Stimulated activated CD8-positive, alpha-beta memory T cell treated with anti-CD3 and anti-CD28 coated beads, Interleukin-2, amount 100 ng/mL, for 1 hour (primary cell): Measurements from ENCODE around the gene NRXN2.
"Not testable (repeated sequence)": the region's sequence is repeated elsewhere in the genome, so short reads cannot be mapped to it uniquely, and the experiment has no call there.

Source experiments
- DNase-seq, 2 donors: peaks; one replicate each; pipeline ENCODE4 v3.0.0-alpha.2; 2020; ENCODE audit warnings: low read depth in 2 of 2

The NRXN2 gene

DNA sequence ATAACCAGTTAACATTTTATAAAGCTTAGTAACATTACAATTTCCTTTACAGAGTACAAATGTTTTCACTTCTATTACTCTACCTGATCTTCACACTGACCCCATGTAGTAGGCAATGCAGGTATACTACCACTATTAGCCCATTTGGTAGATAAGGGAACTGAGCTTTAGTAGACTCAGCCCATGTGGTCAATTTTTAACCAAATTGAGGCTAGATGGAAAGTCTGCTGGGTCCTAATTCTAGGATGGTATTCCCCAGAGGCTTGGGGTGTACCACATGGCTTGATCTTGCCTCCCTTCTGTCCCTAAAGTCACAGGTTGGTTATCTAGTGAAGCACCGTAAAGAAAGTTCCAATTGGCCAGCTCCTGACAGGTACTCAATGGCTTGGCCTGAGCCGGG is 48.2 kb downstream of the NRXN2 start:
- DNase-seq = no peak

DNA sequence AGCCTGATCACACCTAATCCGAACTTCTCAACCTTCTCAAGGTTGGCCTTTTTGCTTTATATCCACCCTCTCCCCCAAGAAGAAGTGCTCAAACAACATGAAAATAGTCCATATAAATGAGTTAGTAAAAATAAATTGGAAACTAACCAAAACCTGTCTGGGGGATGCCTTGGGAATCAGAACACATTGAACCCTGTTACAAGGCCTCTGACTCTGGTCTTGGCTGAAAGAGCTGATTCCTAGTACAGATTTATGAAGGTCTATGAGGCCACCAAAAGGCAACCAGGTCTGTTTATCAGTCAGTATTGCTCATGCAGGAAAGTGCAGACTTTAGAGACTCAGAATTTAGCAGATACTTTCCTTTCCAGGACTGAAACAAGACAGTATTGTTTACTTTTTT is 49.7 kb downstream of the NRXN2 start:
- no peak for DNase-seq

DNA sequence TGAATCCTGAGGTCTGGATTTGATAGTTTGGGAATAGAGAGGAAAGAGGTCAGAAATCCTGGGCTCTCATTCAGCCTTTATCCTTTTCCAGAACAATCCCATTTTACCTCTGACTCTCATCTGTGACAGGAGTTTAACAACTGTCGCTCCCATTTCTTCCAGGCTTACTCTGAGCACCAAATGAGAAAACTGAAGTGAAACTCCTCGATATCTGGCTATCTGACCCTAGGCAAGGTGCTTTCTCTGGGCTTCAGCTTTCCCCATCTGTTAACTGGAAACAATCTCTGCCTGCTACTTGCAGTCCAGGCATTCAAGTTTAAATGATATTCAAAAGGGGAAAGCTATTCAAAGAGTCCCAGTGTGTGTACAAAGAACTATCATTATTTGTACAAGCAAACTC is 50.1 kb downstream of the NRXN2 start:
- DNase-seq = no peak

DNA sequence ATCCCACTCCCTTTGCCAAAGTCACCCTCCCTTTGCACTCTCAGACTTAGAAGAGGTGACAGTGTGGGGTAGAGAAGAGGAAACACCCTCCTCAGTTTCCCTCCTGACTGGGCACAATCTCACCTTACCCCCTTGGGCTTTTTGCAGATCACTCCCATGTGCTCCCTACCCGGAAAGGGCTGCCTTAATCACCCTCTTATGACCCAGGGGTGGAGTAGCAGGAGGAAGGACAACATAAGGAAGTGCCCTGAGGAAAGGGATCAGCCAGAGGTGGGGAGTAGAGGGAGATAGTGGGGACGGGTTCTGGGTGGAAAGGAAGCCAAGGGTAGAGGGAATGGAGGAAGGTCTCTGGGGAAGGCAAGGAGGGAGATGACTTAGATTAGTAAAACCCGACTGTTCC is 52.0 kb downstream of the NRXN2 start:
- no peak for DNase-seq

DNA sequence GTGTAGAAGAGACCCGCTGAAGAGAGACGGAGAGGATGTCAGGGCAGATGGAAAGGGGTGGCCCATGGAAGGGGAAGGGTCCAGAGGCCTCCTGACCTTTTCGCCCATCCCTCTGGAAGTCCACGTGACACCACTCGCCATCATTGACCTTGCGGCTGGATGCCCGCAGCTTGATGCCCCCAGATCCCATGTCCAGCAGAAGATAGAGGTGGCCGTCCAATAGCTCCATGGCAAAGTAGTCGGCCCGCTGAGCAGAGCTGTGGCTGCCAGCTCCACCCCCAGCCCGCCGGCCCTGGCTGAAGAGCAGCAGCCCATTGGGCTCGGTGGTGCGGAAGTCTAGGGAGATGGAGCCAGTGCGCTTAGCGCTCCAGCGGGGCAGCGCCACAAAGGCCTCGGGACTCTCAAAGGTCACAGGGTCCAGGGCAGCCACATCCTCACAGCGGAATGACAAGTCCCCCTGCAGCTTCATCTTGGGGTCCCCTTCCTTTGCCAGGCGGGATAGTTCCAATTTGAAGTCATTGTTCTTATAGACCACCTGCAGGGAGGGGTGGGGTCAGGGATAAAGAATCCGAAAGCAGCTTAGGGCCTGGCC is 55.7 kb downstream of the NRXN2 start:
- no peak for DNase-seq

- no peak for DNase-seq
Observed at GRCh38 chr11:64665411-64665821, 57.6 kb downstream of the NRXN2 start.

GRCh38 chr11:64664236-64664870 is 58.6 kb downstream of the NRXN2 start:
- not testable (repeated sequence) for DNase-seq

- DNase-seq = no peak
Observed at GRCh38 chr11:64663656-64664055, 59.3 kb downstream of the NRXN2 start.

- no peak for DNase-seq
Observed at GRCh38 chr11:64661614-64662013, 61.4 kb downstream of the NRXN2 start.

DNA sequence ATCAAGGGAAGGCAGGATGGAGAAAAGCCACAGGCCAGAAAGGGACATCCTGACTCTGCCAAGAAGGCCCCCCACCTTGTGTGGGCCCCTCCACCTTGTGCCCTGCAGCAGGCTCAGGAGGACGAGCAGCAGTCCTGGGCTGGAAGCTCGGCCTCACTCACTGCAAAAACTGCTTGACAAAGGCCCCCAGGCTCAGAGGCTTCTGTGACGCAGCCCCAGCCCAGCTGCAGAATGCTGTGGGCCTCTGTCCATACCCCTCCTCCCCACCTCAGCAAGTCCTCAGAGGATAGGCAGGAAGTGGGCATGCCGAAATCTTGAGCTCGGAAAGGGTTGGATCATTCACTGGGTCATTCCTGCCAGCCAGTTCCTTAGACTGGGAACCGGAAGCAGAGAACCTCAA is 61.9 kb downstream of the NRXN2 start:
- no peak for DNase-seq

DNA sequence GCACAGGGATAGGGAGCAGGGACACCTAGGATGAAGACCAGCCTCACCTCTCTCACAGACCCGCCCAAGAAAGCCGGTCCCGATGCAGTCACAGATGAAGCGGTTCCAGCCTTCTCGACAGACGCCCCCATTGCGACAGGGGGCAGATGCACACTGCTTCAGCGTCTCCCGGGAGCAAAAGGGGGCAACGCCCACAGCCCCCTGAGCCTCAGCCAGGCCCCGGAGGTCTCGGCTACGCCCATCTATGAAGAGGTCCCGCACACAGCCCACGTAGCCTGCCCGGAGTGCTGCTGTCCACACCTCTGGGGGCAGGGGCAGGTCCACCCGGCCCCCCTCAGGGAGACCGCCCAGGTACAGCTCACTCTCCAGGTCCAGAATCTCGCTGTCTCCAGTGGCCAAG is 62.3 kb downstream of the NRXN2 start:
- no peak for DNase-seq

DNA sequence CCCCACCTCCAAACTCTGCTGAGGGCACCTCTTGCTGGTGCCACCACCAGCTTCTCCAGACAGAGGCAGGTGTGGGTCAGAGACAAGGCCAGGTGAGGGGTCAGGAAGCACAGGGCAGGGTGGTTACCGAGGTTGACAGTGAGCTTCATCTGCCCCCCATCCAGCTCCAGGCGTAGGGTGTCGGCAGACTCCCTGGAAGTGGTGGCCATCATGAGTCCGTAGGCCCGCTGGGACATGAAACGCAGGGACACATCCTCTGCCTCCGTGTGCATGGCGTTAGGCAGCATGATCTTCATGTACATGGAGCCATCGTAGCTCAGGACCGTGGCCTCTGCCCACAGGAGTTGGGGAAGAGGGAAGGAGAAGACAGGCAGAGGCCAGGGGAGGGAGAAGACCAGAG is 62.8 kb downstream of the NRXN2 start:
- DNase-seq = no peak

DNA sequence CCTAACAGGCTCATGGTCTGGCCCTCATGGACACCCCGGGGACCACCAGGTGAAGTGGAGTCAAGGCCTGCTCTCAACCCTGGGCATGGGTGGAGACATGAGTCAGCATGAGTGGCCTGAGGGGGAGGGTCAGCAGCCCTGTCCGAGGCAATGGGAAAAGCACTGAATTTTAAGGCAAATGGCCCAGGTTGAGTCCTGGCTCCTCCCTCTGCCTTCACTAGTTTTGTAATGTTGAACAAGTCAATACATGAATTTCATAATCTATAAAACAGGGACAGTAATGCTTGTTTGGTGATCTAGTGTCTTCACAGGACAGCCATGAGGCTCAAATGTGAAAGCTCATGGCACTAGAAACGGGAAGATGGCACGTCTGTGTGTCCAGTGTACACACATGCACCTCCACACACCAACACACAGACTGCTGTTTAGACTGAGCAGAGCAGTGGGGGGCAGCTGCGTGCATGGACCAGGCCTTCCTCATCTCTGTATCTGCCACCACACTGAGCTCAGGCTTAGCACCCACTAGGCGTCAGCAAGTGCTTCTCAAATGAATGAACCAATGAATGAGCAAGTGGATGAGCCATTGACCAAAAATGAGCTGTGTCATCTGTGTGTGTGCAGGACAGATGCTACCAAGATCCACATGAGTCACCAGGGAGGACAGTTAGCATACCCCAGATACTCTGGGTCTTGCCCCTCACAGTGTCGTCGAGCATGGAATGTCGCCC is 63.4 kb downstream of the NRXN2 start:
- no peak for DNase-seq

DNA sequence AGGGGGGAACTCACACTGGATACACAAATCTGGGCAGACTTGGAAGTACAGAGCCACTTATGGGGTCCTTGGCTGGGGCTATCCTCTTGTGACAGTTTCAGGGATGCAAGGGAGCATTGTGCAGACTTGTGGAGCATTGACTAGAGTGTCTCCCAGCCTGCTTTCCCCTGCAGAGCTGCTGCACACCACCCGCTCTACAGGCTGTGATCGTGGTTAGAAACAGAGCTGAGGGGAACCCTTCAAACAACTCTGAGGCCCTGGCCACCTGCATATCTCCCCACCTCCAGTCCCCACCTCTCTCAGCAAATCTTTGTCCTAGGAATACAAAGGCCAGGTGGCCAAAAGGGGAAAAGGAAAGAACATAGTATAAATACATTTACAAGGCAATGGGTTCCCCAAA is 64.7 kb downstream of the NRXN2 start:
- no peak for DNase-seq

- DNase-seq = no peak
Observed at GRCh38 chr11:64656862-64657261, 66.1 kb downstream of the NRXN2 start.

DNA sequence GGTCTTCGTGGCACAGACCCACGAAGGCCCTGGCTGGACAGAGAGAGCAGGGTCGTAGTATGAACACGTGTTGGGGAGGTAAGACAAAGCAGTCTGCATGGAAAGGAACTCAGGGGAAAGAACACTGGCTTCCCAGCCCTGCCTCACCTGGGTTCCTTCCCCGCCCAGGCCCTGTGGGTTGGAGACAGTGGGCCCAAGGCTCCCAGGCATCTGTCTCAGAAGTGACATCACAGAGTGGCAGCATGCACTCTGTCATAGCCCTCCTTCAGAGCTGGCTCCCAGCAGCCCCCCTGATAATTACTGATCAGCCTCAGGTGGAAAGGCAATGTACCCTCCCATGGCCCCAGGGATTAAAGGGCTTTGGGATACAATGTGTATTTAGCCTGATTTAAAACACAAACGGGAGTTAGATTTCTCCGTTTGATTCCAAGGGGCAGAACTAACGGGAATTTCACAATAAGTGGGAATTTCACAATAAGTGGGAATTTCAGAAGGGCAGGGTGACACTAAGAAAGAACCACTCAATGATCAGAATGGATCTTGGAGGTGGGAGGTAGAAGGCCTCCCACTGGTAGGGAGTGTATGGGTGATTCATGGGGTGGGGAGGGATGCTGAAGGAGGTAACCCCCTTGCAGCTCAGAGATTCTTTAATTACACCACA is 66.9 kb downstream of the NRXN2 start:
- no peak for DNase-seq

DNA sequence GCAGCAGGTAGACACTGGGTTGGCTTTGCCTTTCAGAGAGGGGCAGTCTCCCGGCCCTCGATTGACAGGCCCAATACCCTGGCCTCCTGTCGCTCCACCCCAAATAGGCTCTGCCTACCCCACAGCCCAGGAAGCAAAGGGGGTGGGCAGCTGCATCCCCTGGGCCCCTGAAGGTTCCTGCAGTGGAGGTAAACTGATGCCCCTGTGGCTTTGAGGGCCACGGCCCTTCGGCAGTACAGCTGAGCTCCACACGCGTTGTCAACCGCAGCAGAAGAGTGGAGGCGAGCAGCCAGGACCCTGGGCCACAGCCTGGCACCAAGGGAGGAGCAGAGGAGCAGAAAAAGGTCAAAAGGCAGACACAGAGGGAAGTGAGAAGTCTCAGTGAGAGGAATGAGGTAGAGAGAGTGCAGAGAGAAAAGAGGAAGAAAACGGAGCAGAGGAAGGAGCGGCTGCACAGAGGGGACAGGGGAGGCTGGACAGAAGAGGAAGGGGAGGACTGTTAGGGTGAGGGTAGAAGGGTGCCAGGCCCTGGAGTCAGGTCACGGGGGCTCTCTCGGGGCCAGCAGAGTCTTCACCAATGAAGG is 67.9 kb downstream of the NRXN2 start:
- DNase-seq = no peak

DNA sequence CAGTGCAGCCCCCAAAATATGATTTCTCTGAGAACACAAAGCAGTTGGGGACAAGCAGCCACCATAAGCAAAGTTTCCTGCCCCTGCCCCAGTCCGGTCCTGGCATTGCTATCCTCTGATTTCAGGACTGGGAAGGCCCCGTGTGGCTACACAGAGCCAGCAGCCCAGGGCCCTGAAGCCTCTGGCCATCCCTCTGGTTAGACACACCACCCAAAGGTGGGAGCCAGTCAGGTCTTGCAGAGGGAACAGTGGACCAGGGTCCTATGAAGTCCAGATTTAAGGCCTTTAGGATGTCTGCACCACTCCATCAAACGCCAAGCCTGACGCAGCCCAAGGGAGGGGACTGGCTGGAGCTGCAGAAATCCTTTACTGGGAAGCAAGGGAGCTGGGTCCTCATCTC is 68.6 kb downstream of the NRXN2 start:
- DNase-seq = no peak

DNA sequence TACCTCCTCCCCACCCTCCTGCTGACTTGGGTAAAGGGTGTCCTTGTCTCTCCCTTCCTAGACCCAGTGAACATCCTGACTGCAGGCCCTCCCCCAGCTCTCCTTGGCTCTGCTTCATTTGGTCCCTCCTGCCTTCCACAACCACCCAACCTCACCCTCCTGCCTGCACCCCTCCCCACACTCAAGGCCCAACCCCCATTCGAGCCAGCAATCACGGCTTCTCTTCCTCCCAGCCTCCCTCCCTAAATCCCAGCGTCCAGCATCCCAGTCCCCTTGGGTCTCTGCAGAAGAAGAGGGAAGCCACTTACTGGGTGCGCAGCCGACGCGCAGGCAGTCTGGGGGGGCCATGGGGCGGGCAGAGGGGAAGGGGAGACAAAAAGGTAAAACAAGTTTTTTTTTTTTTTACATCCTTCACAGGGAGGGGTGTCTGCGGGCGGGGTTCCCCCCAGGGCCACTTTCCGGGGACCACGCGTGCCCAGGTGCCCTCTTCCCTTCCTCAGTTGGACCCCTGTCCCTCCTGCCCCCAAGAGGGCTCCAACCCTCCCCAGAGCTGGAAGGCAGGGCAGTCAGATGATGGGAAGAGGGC is 69.5 kb downstream of the NRXN2 start:
- no peak for DNase-seq

DNA sequence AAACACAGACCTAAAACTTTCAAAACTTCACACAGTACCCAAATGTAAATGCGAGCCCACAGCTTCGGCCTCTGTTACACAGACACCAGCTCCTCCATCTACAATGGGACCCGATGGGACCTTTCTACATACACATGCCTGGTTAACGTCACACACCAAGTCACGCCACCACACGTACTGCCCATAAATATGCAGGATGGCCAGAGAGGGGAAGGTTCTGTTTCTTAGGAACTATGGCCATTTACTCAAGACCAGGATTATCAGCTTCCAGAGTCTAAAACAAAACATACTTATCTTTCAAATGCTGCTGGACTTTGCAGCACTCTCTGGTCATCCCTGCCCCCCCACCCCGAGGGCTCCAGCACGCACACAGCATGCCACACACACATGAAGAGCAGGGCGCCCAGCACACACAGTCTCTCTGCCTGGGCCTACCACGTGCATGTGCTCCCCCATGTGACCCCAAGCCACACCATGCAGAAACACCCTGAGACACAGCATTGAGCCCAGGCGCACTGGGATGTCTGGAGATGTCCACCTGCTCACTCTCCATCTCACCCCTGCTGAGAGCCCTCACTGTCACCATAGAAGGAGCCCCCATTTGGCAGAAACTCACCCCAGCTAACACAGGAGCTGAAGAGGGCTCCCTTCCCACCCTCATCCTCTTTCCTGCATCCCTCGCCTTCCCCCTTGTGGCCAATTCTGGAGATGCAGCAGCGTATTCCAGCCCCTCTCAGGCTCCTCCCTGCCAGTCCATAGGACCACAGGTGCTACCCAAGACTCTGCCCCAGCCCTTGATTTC is 70.2 kb downstream of the NRXN2 start:
- DNase-seq = peak; percentile 37 to 47

DNA sequence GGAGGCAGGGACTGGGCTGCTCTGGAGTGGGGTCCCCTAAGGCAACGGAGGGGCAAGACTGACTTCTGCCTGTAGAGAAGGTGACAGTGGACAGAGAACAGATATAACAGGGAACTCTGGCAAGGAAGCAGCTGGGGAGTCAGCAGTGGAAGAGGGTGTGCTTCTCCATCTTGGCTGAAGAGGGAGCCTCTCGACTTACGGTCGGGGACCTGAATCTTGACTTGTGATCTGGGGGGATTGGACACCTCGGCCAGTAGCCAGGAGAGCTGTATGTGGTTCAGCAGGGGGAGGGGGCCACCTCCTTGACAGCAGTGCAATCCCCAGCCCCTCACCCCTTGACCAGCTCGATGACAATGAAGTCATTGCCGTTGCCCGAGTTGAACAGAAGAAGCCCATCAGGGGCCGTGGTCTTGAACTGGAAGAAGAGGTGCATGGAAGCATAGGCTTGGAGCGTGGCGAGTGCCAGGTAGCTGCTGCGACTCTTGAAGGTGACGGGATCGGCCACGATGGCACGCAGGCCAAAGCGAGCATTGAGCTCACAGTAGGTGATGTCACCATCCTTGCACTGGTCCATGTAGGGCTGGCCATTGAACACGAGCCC is 72.0 kb downstream of the NRXN2 start:
- DNase-seq = no peak
